Middle frontal gyrus (tissue), 1 donor: ENCODE results near the gene PPM1H.
A peak's percentile ranks its signal among the peaks of the same experiment; 100 is the strongest.

Experiments
- DNase-seq: peaks from one replicate; pipeline ENCODE4 v3.0.0-alpha.2; 2015; ENCODE audit warnings: low spot score; ENCODE audit errors: extremely low spot score

PPM1H gene

GRCh38 chr12:62800707-62801400 lies 134.1 kb downstream of the PPM1H start:
- DNase-seq: no peak

- no peak for DNase-seq
Observed at GRCh38 chr12:62799766-62800406, 135.1 kb downstream of the PPM1H start.

- peak; percentile 62 for DNase-seq
Observed at GRCh38 chr12:62799126-62799736, 135.7 kb downstream of the PPM1H start.

- DNase-seq: no peak
Observed at GRCh38 chr12:62794218-62794583, 140.7 kb downstream of the PPM1H start.

- peak; percentile 75 for DNase-seq
Observed at GRCh38 chr12:62793256-62794217, 141.4 kb downstream of the PPM1H start.

GRCh38 chr12:62792236-62792870 lies 142.6 kb downstream of the PPM1H start:
- no peak for DNase-seq

GRCh38 chr12:62789851-62790250 lies 145.1 kb downstream of the PPM1H start:
- no peak for DNase-seq

- no peak for DNase-seq
Observed at GRCh38 chr12:62787611-62788010, 147.3 kb downstream of the PPM1H start.

- no peak for DNase-seq
Observed at GRCh38 chr12:62787023-62787422, 147.9 kb downstream of the PPM1H start.

- DNase-seq: no peak
Observed at GRCh38 chr12:62785941-62786559, 148.9 kb downstream of the PPM1H start.

GRCh38 chr12:62784576-62784975 lies 150.4 kb downstream of the PPM1H start:
- DNase-seq: no peak

- no peak for DNase-seq
Observed at GRCh38 chr12:62783881-62784280, 151.1 kb downstream of the PPM1H start.

GRCh38 chr12:62781136-62781880 lies 153.6 kb downstream of the PPM1H start:
- DNase-seq: no peak

- no peak for DNase-seq
Observed at GRCh38 chr12:62779488-62779887, 155.5 kb downstream of the PPM1H start.

- DNase-seq: no peak
Observed at GRCh38 chr12:62778187-62778586, 156.8 kb downstream of the PPM1H start.

- no peak for DNase-seq
Observed at GRCh38 chr12:62776997-62777396, 158.0 kb downstream of the PPM1H start.

GRCh38 chr12:62776575-62776974 lies 158.4 kb downstream of the PPM1H start:
- no peak for DNase-seq

GRCh38 chr12:62774794-62775193 lies 160.2 kb downstream of the PPM1H start:
- DNase-seq: no peak

- DNase-seq: no peak
Observed at GRCh38 chr12:62772416-62772955, 162.5 kb downstream of the PPM1H start.

GRCh38 chr12:62771828-62772227 lies 163.1 kb downstream of the PPM1H start:
- no peak for DNase-seq
